ENCODE data around the gene SMYD5. TPM values are rescaled to one million over a fixed set of nuclear protein-coding genes. Genes with fewer than 3 reads are reported as not detected.

The SMYD5 gene
- total RNA-seq, 1 experiment from 2014 or later = 37.4 TPM

DNA sequence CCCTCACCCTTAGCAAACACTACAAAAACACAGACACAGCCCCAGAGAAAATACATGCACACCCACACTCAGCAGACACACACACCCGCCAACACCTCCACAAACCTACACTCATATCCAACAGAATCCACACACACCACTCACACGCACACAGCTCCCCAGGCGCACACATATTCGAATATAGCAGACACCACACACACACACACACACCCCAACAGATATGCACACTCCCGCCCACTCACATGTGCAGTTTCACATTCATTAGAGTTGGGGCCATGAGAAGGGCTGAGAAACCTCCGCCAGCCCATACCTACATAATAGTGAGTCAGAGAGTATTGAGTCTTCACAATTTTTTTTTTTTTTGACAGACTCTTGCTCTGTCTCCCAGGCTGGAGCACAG is 41.1 kb upstream of the SMYD5 start:
- peaks cover 9 to 13% of the 10 kb centered on the region in 2 experiments; a peak in 3 of 4 replicates for H3K4me1 ChIP-seq (ENCODE audit: control insufficient read depth in 1 of 2, insufficient read depth in 2 of 2, low read length in 2 of 2)
- POLR2A ChIA-PET = no interaction called here
- H3K27ac ChIP-seq (ENCODE audit: low read depth, low read length) = no peak overlapping the region
- RAD21 ChIA-PET (ENCODE audit: low non-redundant PET in 1 of 2, low total read pairs in 2 of 2, uncharacterized antibody in 2 of 2, unreplicated experiment in 2 of 2) = no interaction called here
- DNase-seq (ENCODE audit: low read depth, low spot score) (no peak), ATAC-seq (no peak)
- H3K9ac ChIP-seq (ENCODE audit: low read length) = no peak overlapping the region
- H3K27me3 ChIP-seq (ENCODE audit: insufficient read depth, low read length) = no peaks in the 10 kb centered on the region
- H2AFZ ChIP-seq (ENCODE audit: low read depth, low read length, poor library complexity, severe bottlenecking) = no peak overlapping the region
- BruUV-seq (replicated peaks) = no TSS peak
- H4K20me1 ChIP-seq (ENCODE audit: insufficient read depth) = no peaks in the 10 kb centered on the region
- TF ChIP-seq POLR2A (IDR thresholded peaks at IDR 0.05; ENCODE audit: borderline replicate concordance, extremely low read depth, insufficient read depth, insufficient read length) (no peak), ELF1 (IDR thresholded peaks at IDR 0.05; ENCODE audit: borderline replicate concordance, low read depth) (no peak), SP1 (IDR thresholded peaks at IDR 0.05; ENCODE audit: low read depth) (no peak), FOSL1 (IDR thresholded peaks at IDR 0.05; ENCODE audit: low read depth) (no peak), SIN3A (IDR thresholded peaks at IDR 0.05; ENCODE audit: low read depth) (no peak), POLR2AphosphoS5 (IDR thresholded peaks at IDR 0.05; ENCODE audit: low read depth, low read length) (no peak), EGR1 (IDR thresholded peaks at IDR 0.05; ENCODE audit: low read depth) (no peak), JUND (IDR thresholded peaks at IDR 0.05) (no peak), EZH2phosphoT487 (IDR thresholded peaks at IDR 0.05; ENCODE audit: borderline replicate concordance) (no peak), CEBPB (IDR thresholded peaks at IDR 0.05; ENCODE audit: low read depth) (no peak), TCF7L2 (IDR thresholded peaks at IDR 0.05; ENCODE audit: borderline replicate concordance, extremely low read depth, insufficient read depth, insufficient read length) (no peak), EZH2 (IDR thresholded peaks at IDR 0.05) (no peak)
- TF ChIP-seq, protein P1, sequence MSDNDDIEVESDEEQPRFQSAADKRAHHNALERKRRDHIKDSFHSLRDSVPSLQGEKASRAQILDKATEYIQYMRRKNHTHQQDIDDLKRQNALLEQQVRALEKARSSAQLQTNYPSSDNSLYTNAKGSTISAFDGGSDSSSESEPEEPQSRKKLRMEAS (IDR thresholded peaks at IDR 0.05) = no peak
- TF ChIP-seq, protein P2, sequence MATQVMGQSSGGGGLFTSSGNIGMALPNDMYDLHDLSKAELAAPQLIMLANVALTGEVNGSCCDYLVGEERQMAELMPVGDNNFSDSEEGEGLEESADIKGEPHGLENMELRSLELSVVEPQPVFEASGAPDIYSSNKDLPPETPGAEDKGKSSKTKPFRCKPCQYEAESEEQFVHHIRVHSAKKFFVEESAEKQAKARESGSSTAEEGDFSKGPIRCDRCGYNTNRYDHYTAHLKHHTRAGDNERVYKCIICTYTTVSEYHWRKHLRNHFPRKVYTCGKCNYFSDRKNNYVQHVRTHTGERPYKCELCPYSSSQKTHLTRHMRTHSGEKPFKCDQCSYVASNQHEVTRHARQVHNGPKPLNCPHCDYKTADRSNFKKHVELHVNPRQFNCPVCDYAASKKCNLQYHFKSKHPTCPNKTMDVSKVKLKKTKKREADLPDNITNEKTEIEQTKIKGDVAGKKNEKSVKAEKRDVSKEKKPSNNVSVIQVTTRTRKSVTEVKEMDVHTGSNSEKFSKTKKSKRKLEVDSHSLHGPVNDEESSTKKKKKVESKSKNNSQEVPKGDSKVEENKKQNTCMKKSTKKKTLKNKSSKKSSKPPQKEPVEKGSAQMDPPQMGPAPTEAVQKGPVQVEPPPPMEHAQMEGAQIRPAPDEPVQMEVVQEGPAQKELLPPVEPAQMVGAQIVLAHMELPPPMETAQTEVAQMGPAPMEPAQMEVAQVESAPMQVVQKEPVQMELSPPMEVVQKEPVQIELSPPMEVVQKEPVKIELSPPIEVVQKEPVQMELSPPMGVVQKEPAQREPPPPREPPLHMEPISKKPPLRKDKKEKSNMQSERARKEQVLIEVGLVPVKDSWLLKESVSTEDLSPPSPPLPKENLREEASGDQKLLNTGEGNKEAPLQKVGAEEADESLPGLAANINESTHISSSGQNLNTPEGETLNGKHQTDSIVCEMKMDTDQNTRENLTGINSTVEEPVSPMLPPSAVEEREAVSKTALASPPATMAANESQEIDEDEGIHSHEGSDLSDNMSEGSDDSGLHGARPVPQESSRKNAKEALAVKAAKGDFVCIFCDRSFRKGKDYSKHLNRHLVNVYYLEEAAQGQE (IDR thresholded peaks at IDR 0.05; ENCODE audit: low read depth) = no peak
- no peaks in the 10 kb centered on the region for H3K36me3 ChIP-seq (ENCODE audit: control insufficient read depth in 1 of 2, insufficient read depth in 2 of 2, low read length in 2 of 2)
- H3K4me2 ChIP-seq (ENCODE audit: low read length) = no peak overlapping the region
- no peak overlapping the region for H3K4me3 ChIP-seq (replicated peaks in 1 of 2; ENCODE audit: low read depth in 1 of 2, low read length in 2 of 2)
- H3K79me2 ChIP-seq (ENCODE audit: insufficient read depth, low read length) = no peaks in the 10 kb centered on the region
- no peaks in the 10 kb centered on the region for H3K9me2 ChIP-seq (ENCODE audit: insufficient read depth)
- intact Hi-C loops (cut with micrococcal nuclease) = no loop called here
- CTCF ChIA-PET = no interaction called here
- H3K9me3 ChIP-seq (ENCODE audit: control insufficient read depth in 1 of 2, insufficient read depth in 1 of 2, low read depth in 1 of 2, low read length in 2 of 2) = no peaks in the 10 kb centered on the region
